Stimulated activated CD4-positive, alpha-beta T cell treated with anti-CD3 and anti-CD28 coated beads, Interleukin-4, amount 100 ng/mL, for 24 hours (primary cell): ENCODE results near the gene ST7.
A peak's percentile ranks its signal among the peaks of the same experiment; 100 is the strongest.
"Not testable (repeated sequence)": the region's sequence is repeated elsewhere in the genome, so short reads cannot be mapped to it uniquely, and the experiment has no call there.

Experiments used
- DNase-seq: peaks from one replicate; pipeline ENCODE4 v3.0.0-alpha.2; 2020

ST7 gene

DNA sequence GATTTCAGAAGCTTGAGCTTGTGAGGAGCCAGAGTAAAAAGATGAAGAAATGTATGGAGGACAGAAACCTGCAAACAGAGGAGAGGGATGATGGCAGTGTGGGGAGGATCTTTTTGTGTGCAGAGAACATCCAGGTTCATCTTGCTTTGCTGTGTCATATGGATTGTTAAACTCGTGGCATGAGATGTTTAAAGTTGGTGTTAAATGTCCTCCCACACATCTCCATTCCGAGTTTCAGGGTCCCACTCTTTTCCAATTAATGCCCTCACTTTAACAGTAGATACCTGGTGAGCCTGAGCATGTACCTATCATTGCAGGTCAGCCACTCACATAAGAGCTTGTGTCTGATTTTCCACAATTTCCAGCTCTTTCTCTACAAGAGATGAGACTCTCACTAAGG lies 147.7 kb downstream of the ST7 start:
- DNase-seq, result no peak

DNA sequence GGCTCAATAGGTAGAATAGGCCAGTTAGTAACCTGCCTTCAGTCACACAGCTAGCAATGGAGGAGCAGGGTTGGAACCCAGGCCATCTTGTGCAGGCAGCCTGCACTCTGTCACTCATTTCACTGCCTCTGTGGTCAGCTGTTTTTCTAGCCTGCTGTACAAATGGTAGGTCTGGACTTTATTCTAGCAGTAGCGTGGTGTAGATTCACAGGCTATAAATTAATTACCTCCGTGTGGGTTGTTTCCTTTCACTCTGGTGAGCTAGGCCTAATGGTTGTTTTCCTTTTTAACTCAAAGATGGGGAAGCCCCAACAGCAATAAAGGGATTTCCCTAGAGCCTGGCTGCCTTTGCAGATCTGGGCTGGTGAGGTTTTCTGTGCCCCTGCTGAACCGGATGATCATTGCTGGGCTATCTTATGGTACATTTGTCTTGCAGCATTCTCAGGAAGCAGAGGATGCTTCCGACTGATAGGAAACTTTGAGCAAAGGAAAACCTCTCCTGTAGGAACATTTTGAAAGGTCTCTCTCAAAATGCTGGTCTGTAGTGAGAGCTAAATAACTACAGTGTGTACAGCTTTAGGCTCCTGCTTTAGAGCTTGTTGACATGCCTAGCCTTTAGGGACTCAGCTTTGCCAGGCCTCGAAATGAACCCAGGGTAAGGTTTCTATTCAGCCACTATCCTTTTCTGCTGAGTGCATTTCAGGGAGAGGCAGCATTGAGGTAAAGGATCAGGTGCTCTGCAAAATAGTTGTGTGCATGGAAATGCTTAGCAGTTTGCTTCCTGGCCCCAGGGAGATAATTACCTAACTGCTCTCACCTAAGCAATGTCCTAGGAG lies 157.4 kb downstream of the ST7 start:
- peak; percentile 54 for DNase-seq

DNA sequence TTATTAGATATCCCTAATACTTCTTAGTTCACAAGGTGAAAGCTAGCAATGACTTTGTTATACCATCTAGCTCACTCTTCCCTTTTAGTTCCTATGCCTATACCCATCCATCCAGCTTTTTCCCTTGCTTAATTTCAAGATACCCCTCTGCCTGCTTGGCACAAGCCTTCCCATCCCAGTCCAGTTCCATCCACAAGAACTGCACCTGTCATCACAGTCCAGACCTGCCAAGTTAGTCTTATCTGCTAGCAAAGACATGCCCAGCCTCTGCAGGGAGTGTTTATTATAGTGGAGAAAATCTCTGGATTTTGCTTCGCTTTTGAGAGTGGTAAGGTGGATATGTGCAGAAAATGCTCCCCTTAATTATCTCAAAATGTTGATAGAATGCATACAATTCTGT lies 158.2 kb downstream of the ST7 start:
- DNase-seq, result no peak

DNA sequence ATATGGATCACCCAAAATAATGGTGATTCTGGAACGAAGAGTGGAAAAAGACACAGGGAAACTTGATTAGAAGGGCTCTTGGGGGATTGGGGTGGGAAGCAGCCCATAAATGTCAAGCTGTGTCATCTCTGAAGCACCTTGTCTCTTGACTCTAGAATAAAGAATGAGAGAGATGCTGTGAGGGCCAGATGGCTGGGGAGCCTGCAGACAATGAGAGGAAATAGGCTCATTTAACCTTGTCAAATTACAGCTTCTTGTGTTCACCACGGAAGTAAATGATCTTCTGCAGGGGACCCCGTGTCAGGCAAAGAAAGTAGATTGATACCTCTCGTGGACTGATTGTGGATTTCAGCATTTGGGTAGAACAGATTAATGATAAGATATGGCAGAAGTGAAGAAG lies 159.3 kb downstream of the ST7 start:
- DNase-seq, result no peak

DNA sequence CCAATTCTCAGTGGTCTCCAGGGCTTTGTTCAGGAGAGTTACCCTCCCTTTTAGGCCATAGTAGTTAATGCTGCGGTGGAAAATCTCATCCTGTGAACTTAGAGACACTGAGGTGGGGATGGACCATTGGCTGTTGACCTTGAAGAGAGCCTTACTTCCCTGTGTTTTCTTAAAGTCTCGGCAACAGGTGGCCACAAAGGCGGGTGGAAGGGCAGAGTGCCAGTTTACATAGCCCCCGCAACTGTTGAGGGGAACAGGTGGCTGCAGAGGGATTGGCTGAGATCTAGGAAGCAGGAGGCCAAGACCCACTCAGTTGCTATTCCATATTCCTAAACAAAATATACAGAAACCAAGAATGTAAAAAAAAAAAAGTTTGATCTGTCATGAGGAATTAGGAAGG lies 160.6 kb downstream of the ST7 start:
- DNase-seq, result no peak

DNA sequence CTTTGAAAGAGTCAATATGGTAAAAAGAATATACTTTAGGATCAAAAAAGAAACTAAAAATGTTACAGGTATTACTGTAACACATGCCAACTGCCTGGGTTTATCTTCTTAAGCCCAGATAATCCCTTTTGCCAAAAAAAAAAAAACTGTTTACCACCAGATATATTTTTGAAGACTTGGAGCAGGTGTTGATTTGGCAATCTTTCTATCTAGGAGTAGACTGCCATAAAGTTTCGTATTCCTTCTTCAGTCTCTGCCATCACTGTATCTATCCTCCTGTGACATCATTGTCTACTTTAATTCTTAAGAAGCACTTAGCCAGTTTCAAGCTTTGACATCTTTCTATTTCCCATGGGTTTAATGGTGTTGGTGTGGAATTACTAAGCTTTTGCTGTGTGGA lies 161.0 kb downstream of the ST7 start:
- DNase-seq, result no peak

DNA sequence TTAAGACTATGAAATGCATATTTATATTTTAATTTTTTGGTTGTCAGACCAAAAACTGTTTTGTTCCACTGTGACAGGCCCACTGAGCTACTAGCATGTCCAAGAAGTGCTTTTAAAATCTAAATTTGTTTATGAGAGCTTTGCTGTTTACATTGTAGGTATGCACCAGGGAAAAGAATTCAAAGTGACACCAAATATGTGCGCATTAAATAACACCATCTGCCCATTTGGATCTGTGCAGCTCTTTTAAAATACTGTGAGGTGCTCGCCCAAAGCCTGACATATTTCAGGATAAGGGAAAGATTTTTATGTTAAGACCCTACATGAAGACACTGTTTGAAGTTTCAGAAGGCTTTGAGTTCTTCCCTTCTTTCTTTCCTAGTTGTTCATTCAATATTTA lies 162.9 kb downstream of the ST7 start:
- DNase-seq, result no peak

DNA sequence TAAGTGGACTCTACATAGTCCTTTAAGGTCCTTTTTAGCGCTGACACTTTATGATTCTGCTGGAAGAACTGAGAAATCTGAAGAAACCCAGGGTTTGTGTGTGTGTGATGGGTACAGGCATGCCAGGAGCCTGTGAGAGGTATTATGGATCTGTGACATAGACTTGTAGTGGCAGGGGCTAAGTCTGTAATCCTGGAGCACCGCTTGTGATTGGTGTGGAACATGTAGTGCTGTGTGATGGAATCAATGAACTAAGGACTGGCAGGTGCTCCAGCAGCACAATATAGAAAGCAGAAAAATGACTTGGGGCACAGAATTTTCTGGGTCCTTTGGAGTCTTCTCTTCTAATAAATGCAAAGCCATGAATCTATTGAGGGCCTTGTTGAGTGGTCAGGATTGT lies 163.9 kb downstream of the ST7 start:
- no peak for DNase-seq

DNA sequence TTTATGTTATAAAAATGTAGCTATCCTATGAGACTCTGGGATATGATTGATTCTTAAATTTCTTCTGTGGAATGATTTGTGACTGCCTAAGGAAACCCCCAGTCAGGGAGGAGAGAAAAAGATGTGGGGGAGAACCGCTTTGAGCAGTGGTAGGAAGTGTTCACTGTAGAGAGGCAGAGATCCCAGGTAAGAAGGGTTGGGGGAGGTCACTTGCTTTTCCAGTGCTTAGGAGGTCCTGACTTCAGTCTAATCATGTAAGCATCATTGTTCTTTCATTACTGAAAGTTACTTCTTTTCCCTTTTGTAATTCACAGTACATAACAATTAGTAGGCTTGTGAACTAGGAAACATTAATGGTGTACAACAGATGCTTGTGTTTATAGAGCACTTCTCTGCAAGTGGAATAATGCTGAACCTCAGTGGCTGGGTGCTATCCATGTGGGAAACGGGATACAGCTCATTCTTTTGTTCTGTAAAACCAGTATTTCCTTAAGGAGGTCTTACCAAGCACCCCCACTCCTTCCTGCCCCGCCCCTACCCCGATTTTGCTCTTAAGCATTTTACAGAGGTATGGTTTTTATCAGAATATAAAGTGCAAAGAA lies 165.4 kb downstream of the ST7 start:
- no peak for DNase-seq

DNA sequence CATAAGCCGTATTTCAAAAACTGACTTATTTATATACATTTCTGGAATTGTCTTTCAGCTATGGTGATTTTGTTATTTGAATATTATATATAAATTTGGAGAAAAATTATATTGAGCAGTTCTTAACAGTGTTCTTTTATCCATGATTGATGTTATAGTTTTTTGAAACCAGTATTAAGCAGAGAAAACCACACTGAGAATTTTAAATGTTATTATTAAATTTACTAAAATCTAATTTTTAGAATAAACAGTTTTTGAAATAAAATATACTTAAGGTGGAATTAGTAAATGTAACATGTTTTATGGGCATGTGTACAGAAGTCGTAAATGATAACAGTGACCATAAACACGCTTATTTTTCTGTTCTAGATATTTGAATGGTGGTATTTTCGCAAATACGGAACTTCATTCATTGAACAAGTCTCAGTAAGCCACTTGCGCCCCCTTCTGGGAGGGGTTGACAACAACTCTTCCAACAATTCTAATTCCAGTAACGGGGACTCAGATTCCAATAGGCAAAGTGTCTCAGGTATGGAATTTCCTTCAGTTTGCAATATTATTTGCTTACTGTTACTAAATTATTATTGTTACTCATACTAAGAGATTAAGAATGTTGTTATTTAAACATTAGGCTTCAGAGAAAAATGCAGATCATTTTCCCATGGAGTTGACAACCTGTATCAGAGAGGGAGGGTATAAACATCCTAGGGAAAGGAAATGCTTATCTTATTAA lies 166.1 kb downstream of the ST7 start:
- DNase-seq, result peak; percentile 84

DNA sequence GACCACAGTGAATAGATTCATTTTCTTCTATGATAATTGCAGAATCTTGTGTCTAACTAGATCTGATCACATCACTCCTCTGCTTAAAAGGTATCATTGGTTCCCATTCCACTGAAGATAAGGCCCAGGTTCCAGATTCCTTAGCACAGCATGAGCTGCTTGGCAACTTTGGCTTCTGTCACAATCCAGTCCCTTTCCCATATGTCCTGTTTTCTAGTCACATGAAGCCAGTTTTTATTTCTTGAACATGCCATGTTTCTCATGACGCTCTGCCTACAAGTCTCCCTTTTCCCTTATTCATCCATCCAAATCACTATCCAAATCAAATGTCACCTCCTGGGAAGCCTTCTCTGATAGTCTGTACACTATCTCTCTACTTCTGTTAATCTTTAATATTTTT lies 167.0 kb downstream of the ST7 start:
- not testable (repeated sequence) for DNase-seq

DNA sequence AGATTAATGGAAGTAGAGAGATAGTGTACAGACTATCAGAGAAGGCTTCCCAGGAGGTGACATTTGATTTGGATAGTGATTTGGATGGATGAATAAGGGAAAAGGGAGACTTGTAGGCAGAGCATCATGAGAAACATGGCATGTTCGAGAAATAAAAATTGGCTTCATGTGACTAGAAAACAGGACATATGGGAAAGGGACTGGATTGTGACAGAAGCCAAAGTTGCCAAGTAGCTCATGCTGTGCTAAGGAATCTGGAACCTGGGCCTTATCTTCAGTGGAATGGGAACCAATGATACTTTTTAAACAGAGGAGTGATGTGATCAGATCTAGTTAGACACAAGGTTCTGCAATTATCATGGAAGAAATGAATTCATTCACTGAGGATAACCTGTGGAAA lies 168.7 kb downstream of the ST7 start:
- not testable (repeated sequence) for DNase-seq

DNA sequence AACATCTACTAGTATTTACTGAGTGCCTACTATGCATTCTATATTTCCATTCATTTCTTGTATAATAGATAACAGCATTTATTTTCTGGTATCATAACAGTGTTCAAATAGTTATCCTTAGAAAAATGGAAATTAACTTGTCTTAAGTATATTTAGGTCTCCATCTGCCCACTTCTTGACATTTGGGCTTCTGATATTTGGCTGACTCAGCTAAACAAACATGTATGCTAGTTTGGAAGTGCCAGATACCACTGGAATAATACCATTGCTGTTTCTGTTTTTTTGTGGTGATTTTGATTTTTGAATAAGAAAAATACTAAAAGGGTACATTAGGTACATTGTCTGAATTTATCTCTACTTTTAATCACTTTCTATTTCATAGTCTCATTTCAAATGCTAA lies 169.2 kb downstream of the ST7 start:
- DNase-seq, result no peak

DNA sequence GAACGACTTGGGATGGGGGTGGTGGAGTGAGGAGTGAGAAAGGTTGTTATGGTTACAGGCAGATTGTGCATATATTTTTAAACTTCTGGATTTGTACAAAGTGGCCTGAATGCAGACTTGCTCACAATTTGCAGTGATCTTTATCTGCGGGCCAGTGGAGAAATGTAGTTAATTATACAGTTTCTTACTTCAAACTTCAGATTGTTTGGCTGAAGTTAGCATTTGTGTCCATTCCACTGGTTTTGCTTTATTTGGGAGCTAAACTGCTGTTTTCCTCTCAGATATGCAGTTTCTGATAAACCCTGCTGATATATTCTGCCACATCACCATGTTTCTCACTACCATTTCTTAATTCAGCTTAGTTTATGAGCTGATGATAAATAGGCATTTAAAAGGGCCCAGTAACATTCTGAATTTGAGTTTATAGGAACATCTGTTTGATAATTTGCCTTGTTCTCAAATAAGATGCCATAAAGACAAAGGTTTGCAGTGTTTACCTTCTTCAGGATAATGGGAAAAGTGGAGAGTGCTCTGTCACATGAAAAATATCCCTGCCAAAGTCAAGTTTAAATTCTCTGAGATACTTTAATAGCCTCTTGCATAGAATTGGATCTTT lies 170.1 kb downstream of the ST7 start:
- no peak for DNase-seq

DNA sequence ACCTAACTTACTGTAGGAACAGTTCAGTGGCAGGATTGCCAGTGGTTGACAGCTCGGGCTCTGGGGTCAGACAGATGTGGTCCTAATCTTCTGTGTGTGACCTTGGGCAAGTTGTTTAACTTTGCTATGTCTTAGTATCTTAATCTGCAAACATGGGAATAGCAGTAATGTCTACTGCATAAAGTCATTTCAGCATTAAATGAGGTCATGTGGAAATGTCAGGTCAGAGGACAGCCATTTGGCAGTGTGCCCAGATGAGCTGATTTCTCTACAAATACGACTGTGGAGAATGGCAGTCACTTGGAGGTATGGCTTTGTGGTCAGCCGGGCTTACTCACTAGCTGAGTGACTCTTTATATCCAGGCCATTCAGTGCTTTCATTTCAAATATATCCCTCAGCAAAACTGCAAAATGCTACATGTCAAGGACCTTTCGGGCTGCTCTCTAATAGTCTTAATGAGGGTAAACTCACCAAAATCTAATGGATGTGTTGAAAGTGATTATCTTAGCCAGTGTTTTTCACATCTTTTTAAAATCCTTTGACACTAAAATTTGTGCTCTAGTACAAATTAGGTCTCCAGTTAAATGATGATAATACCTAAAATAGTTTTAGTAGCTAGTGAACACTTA lies 171.4 kb downstream of the ST7 start:
- DNase-seq, result peak; percentile 73

DNA sequence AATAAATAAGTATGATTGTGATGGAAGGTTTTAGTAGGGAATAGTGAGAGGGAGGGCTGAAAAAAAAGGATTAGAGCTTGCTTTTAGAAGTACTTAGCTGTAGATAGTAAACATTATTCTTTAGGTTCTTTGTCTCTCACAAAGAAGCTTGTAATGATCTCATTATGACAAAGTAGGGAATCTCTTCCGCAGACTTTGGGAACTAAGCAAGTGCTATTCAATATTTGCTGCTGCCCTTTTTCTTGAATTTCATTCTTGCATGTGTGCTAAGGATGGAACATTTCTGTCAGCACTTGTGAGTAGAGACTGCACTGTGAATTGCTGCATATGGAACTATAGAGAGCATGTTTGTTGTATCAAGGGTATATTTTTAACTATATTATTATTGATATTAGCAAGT lies 173.4 kb downstream of the ST7 start:
- no peak for DNase-seq

DNA sequence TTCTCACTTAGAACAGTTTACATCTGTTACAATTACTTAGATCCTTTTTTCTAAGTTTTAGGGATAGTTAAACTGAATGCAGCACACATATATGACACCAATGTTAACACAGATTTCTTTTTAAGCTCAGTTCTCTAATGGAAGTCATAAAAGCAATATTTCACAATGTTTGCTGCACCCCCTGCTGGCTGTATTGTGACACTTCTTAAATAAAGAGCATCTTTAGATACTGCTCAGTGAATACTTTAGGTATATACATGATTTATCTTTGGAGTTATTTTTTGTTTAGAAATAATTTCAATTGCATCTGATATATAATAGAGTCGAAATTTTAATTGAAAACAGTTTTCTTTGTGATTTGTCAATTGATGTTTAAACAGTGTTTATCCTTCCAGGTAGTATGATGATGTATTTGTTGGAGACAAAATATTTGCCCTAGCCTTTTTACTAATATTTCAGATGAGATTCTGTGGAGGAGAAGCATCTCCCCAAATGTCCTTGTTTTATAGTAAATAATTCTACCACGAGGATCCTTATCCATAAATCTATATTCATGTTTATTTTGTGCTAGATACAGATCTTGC lies 174.4 kb downstream of the ST7 start:
- DNase-seq, result peak; percentile 60

DNA sequence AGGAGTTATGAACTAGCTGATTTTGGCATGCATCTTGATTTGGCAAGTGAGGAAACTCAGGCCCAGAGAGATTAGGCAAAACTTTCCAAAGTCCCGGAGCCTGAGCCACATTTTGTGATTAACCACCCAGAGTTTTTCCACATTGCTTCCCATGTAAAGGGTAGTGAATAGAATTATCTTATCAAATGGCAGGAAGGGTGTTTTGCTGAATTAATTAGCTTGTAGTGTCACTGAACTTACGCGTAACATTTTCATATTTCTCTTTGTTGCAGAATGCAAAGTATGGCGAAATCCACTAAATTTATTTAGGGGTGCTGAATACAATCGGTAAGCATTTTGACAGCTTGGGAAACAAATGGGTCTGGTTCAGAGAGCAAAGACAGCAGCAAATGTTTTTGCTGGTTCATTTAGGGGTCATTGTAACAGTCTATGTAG lies 176.2 kb downstream of the ST7 start:
- DNase-seq, result no peak

DNA sequence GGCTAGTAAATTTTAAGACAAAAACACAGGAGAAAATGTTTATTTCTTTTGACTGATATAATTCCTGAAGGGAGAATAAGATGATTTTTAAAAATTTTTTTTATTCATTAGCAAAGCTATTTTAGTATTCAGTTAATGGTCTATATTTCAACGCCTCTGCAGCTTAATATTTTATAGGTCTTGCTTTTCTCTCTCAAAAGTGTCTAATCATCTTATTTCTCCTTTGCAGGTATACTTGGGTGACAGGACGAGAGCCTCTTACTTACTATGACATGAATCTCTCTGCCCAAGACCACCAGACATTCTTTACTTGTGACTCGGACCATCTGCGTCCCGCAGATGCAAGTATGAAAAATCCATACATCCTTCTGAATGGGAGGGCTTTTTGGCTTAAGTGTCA lies 177.0 kb downstream of the ST7 start:
- DNase-seq, result no peak

DNA sequence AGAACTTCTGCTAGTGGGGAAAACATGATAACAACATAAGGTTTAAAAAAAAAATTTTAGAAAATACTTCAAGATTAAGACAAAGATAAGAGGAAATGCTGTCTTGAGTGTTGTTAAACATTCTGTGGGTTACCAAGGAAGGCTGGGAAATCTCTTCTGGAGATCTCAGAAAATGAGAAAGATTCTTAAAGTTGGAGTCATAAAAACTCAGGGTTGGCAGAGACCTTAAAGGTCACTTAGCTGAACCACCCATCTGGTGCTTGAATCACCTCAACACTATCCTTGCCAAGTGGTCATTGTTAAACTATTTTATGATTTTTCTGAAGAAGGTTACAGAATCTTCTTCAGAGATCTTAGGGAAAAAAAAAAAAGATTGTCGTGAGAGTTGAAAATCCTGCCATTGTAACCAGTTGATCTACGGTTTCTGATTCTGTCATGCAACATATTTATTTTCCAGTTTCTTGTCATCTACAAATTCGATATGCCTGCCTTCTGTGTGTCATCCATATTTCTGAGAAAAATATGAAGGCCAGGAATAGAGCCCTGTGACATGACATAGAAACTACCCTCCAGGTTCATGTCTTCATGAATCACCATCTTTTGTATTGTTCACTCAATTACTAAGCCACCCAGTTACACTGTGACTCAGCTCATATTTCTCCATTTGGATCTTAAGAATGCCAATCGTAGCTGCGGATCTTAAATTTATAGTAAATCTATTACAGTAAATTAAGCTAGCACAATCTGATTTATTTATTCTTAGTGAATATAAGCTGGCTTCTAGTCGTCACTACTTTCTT lies 179.2 kb downstream of the ST7 start:
- no peak for DNase-seq

DNA sequence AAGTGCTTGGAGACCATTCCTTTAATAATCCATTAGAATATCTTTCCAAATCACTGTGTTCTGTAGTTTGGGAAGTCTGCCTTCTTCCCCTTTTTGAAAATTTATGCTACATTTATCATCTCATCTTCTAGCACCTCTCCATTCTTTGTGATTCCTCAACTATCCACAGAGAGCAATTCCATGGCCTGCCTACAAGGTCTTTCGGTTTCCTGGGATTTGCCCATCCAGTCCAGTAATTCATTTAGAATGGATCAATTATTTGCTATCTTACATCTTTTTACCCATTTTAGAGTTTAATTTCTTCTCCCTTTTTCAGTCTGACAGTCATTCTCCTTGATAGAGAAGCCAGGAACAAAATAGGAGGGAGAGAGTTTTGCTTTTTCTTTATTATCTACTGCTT lies 179.8 kb downstream of the ST7 start:
- DNase-seq, result no peak

DNA sequence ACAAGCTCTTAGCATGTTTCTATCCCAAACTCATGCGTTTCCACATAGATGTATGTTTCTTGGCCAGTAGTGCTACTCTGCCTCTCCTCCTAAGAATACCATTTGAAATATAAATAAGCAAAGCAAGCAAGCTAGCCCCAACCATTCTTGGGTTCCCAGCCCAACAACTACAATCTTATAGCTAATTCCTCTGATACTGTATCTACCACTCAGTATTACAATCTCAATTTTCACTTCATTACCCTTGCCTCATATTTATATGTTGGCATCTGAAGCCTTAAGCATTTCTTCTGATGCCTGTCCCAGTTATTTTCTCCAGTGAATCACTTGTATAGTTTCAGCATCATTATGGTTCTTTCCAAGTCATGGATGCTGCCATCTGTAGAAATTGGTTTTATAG lies 181.1 kb downstream of the ST7 start:
- no peak for DNase-seq
